Measurements from ENCODE around the gene DCHS2. TPM values are rescaled to one million over a fixed set of nuclear protein-coding genes. Genes with fewer than 3 reads are reported as not detected.

Gene DCHS2
- total and polyA plus RNA-seq, 2 experiments from 2014 or later, result 0.12 to 1.7 TPM

- 65% methylated on average over 3 of the region's 3 CpGs for WGBS (ENCODE audit: low lambda C conversion rate, missing lambda C conversion rate)
- Histone ChIP-seq H3K79me2 (no peaks in the 10 kb centered on the region), H3K9me2 (replicated peaks; ENCODE audit: insufficient read depth) (no peaks in the 10 kb centered on the region), H2AFZ (no peak overlapping the region), H3K4me3 (no peak overlapping the region), H3K27me3 (peaks cover 25% of the 10 kb centered on the region), H3K4me2 (no peak overlapping the region), H3K36me3 (replicated peaks; ENCODE audit: insufficient read depth, low read depth) (no peaks in the 10 kb centered on the region), H3K9me3 (ENCODE audit: low read depth) (no peaks in the 10 kb centered on the region), H3K4me1 (ENCODE audit: insufficient read depth) (peaks cover 4% of the 10 kb centered on the region), H3K27ac (no peak overlapping the region), H4K20me1 (ENCODE audit: insufficient read depth, poor library complexity, severe bottlenecking) (no peaks in the 10 kb centered on the region)
- TF ChIP-seq EZH2phosphoT487 (IDR thresholded peaks at IDR 0.05; ENCODE audit: low read depth, severe bottlenecking, unreplicated experiment), result no peak
- no peak for TF ChIP-seq CTCF (IDR thresholded peaks at IDR 0.05; ENCODE audit: poor library complexity)
- TF ChIP-seq EZH2 (IDR thresholded peaks at IDR 0.05; ENCODE audit: borderline replicate concordance), result no peak
- peak; percentile 40 for DNase-seq (ENCODE audit: low spot score)
Observed at GRCh38 chr4:154329939-154330338, 161.7 kb downstream of the DCHS2 start.

GRCh38 chr4:154329268-154329868 lies 162.2 kb downstream of the DCHS2 start:
- 78% methylated on average over 11 of the region's 11 CpGs for WGBS (ENCODE audit: low lambda C conversion rate, missing lambda C conversion rate)
- DNase-seq (ENCODE audit: low spot score), result peak; percentile 48
- no peaks in the 10 kb centered on the region for H3K9me3 ChIP-seq (ENCODE audit: low read depth)

DNA sequence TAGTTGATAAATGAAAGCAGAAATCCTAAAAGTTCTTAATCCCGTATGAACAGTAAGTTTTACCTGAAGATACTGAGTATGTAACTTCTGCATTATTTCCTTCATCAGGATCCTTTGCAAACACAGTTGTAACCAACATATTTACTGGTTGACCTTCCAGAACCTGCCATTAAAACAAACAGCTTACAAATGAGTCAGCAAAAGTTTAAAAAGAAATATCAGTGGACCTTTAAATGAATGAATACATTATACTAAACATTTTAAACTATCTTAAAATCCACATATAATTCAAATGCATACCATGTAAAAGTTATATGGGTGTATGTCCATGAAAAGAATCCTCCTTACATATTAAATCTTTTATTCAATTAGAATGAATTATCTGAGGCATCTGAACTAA lies 163.6 kb downstream of the DCHS2 start:
- H3K27me3 ChIP-seq, result peaks cover 24% of the 10 kb centered on the region
- no peak overlapping the region for H3K4me2 ChIP-seq
- no peak overlapping the region for H3K4me3 ChIP-seq
- no peaks in the 10 kb centered on the region for H4K20me1 ChIP-seq (ENCODE audit: insufficient read depth, poor library complexity, severe bottlenecking)
- H3K4me1 ChIP-seq (ENCODE audit: insufficient read depth), result peaks cover 4% of the 10 kb centered on the region
- H3K36me3 ChIP-seq (replicated peaks; ENCODE audit: insufficient read depth, low read depth), result no peaks in the 10 kb centered on the region
- H3K9me2 ChIP-seq (replicated peaks; ENCODE audit: insufficient read depth), result no peaks in the 10 kb centered on the region
- no peaks in the 10 kb centered on the region for H3K9me3 ChIP-seq (ENCODE audit: low read depth)
- H3K79me2 ChIP-seq, result no peaks in the 10 kb centered on the region
- no peak for DNase-seq (ENCODE audit: low spot score)
- no peak overlapping the region for H3K27ac ChIP-seq
- TF ChIP-seq EZH2 (IDR thresholded peaks at IDR 0.05; ENCODE audit: borderline replicate concordance), result no peak
- no peak for TF ChIP-seq EZH2phosphoT487 (IDR thresholded peaks at IDR 0.05; ENCODE audit: low read depth, severe bottlenecking, unreplicated experiment)
- no peak for TF ChIP-seq CTCF (IDR thresholded peaks at IDR 0.05; ENCODE audit: poor library complexity)
- H2AFZ ChIP-seq, result no peak overlapping the region
- 68% methylated on average over 1 of the region's 1 CpG for WGBS (ENCODE audit: low lambda C conversion rate, missing lambda C conversion rate)

More at GRCh38 chr4:154329268-154329868, 162.2 kb downstream of the DCHS2 start:
- Histone ChIP-seq H3K4me1 (ENCODE audit: insufficient read depth) (peaks cover 4% of the 10 kb centered on the region), H4K20me1 (ENCODE audit: insufficient read depth, poor library complexity, severe bottlenecking) (no peaks in the 10 kb centered on the region), H3K9me2 (replicated peaks; ENCODE audit: insufficient read depth) (no peaks in the 10 kb centered on the region), H3K4me3 (no peak overlapping the region), H3K79me2 (no peaks in the 10 kb centered on the region), H3K36me3 (replicated peaks; ENCODE audit: insufficient read depth, low read depth) (no peaks in the 10 kb centered on the region), H3K4me2 (no peak overlapping the region), H3K27me3 (peaks cover 25% of the 10 kb centered on the region), H2AFZ (no peak overlapping the region), H3K27ac (no peak overlapping the region)
- TF ChIP-seq EZH2 (IDR thresholded peaks at IDR 0.05; ENCODE audit: borderline replicate concordance), result no peak
- TF ChIP-seq EZH2phosphoT487 (IDR thresholded peaks at IDR 0.05; ENCODE audit: low read depth, severe bottlenecking, unreplicated experiment), result no peak
- peak; percentile 57 for TF ChIP-seq CTCF (IDR thresholded peaks at IDR 0.05; ENCODE audit: poor library complexity)
